Cardiac fibroblast (primary cell): Measurements from ENCODE around the gene ANKRD39.

Experiments
- DNase-seq, 2 donors: peaks; one replicate each; pipeline versions ENCODE4 v3.0.0 to v3.0.0-alpha.2; 2010; ENCODE audit warnings: low read depth in 2 of 2
- H3K4me3 ChIP-seq, 2 donors: replicated peaks in 1 of 2; 1 replicate in 1 of 2; 2 replicates in 1 of 2; pipeline ENCODE4 v1.5.1; 2011; ENCODE audit warnings: low read depth in 2 of 2, low read length in 2 of 2, mild to moderate bottlenecking in 2 of 2, moderate library complexity in 1 of 2
- TF ChIP-seq, protein P1 (sequence below): IDR thresholded peaks from one replicate; pipeline ENCODE4 v1.5.1; 2011; ENCODE audit warnings: low read depth, mild to moderate bottlenecking, low read length, inconsistent platforms

Gene ANKRD39

DNA sequence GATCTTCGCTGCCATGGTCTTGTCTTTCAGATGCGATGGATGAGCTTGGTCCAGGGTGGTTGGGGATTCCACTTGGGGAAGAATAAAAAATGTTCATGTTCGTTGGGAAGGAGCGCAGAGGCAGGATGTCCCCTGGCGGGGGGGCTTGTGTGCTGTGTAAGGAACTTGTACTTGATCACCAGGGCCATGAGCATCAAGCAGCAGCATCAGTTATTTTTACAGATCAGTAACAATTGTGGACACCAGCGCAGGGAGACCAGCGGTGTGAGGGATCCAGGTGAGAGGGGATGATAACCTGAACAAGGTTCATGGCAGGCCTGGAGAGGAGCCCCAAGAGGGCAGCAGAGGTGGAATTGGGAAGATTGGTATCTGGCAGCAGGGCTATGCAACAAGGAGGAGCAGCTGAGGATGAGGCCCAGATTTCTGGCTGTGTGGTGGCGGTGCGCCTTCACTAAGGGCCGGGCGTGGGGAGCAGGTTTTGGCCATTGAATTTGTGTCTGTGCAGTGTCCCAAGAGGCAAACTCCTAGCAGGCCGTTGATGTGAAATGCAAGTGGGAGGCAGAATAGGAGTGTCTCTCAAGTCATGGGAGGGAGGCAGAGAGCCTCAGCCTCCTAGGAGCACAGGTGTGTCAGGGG lies 37.8 kb downstream of the ANKRD39 start:
- TF ChIP-seq, protein P1, sequence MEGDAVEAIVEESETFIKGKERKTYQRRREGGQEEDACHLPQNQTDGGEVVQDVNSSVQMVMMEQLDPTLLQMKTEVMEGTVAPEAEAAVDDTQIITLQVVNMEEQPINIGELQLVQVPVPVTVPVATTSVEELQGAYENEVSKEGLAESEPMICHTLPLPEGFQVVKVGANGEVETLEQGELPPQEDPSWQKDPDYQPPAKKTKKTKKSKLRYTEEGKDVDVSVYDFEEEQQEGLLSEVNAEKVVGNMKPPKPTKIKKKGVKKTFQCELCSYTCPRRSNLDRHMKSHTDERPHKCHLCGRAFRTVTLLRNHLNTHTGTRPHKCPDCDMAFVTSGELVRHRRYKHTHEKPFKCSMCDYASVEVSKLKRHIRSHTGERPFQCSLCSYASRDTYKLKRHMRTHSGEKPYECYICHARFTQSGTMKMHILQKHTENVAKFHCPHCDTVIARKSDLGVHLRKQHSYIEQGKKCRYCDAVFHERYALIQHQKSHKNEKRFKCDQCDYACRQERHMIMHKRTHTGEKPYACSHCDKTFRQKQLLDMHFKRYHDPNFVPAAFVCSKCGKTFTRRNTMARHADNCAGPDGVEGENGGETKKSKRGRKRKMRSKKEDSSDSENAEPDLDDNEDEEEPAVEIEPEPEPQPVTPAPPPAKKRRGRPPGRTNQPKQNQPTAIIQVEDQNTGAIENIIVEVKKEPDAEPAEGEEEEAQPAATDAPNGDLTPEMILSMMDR, result no peak
- no peak for DNase-seq
- no peak overlapping the region for H3K4me3 ChIP-seq

- no peak overlapping the region for H3K4me3 ChIP-seq
- TF ChIP-seq, protein P1, result no peak
Measured at GRCh38 chr2:96819128-96819875, 38.5 kb downstream of the ANKRD39 start.

DNA sequence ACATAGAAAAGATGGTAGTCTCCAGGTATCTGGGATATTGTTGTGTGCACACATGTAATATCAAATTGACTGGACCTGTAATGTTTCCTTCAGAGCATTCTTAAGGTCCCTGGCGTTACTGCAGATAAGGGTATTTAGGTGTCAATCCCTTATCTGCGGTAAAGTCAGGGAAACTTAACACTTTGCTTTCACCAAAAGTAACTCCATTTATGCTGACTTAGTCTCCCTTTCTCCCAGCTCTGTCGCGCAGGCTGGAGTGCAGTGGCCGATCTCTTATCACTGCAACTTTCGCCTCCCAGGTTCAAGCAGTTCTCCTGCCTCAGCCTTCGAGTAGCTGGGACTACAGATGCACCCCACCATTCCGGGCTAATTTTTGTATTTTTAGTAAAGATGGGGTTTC lies 39.9 kb downstream of the ANKRD39 start:
- DNase-seq, result no peak
- TF ChIP-seq, protein P1, result no peak
- H3K4me3 ChIP-seq, result no peak overlapping the region

More at GRCh38 chr2:96819128-96819875, 38.5 kb downstream of the ANKRD39 start:
- no peak for DNase-seq

DNA sequence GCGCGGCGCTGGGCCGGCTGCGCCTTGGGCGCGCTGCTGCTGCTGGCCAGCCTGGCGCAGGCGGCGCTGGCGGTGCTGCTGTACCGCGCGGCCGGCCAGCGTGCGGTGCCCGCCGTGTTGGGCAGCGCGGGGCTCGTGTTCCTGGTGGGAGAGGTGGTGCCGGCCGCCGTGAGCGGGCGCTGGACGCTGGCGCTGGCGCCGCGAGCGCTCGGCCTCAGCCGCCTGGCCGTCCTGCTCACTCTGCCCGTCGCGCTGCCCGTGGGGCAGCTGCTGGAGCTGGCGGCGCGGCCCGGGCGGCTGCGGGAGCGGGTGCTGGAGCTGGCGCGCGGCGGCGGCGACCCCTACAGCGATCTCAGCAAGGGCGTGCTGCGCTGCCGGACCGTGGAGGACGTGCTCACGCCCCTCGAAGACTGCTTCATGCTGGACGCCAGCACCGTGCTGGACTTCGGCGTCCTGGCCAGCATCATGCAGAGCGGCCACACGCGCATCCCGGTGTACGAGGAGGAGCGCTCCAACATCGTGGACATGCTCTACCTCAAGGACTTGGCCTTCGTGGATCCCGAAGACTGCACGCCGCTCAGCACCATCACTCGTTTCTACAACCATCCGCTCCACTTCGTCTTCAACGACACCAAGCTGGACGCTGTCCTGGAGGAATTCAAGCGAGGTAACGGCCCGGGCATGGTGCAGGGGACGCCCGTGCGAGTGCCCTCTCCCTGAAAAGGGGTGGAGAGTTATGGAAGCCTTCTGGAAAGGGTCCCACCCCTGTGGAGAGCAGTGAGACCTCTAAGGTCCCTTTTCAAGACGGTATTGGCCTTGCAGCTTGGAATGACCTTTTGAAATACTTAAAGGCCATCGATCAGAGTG lies 40.7 kb downstream of the ANKRD39 start:
- TF ChIP-seq, protein P1, result no peak
- H3K4me3 ChIP-seq, result peak overlapping the region; percentile 50 to 66
- peak; percentile 19 to 39 for DNase-seq

DNA sequence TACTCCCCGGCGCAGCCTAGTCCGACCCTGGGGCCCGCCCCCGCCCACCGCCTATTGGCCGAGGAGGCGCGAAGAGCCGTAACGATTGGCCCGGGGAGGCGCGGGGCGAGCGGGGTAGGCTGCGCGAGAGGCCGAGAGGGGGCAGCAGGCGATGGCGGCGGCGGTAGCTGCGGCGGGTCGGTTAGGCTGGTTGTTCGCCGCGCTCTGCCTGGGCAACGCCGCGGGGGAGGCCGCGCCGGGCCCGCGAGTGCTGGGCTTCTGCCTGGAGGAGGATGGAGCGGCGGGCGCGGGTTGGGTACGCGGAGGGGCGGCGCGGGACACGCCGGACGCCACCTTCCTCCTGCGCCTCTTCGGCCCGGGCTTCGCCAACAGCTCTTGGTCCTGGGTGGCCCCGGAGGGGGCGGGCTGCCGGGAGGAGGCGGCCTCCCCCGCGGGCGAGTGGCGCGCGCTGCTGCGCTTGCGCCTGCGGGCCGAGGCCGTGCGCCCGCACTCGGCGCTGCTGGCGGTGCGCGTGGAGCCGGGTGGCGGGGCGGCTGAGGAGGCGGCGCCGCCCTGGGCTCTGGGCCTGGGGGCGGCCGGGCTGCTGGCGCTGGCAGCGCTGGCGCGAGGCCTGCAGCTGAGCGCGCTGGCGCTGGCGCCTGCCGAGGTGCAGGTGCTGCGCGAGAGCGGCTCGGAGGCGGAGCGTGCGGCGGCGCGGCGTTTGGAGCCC lies 41.5 kb downstream of the ANKRD39 start, which contains the start of gene CNNM3:
TSS of gene CNNM3 (plus strand) at position 142 of the 709 bp plus-strand sequence. CDS start at position 152, 10 bp downstream.
- H3K4me3 ChIP-seq, result peak within 1 kb of the TSS; percentile 60 to 66
- peak; percentile 92 to 94 for DNase-seq
- TF ChIP-seq, protein P1, result peak; percentile 24
